ENCODE measurements around the gene PIP4K2C.
"Not testable (repeated sequence)": the region's sequence is repeated elsewhere in the genome, so short reads cannot be mapped to it uniquely, and the experiment has no call there.

PIP4K2C gene

DNA sequence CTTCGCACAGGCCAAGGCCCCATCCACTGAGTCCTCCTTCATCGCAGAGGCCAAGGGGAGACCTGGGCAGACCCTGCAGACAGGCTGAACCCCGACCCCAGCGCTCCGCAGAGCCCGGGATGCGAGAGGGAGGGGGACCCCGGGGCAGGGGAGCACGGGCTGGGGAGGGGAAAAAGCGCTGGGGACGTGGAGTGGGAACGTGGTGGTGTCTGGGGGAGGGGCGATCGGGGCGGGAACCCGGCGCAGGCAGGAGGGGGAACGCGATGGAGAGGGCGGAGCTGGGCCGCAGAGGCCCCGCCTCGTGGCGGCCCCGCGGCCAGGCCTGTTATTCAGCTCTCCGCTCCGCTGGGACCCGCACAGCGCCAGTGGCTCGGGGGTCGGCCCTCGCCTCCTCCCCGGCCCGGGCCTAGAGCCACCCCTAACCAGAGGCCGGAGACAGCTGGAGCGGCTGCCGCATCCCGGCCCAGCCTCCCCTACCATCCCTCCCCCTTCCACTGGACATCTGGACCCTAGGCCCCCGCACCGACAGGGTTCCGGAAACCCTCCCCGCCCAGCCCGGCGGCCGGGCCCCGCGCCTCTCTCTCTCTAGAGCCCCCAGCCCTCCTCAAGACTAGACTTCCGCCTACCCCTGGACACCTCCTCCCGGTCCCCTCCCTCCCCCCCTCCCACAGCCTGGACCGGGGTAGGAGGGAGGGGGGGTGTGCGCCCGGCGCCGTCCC is 20.3 kb downstream of the PIP4K2C start, which contains the start of gene ARHGEF25:
Gene ARHGEF25 (plus strand): TSS at position 328 of the 719 bp plus-strand sequence. CDS start 460 bp downstream, outside the sequence.
- peak; percentile 40 to 48 for DNase-seq

- DNase-seq, result no peak
Measured at GRCh38 chr12:57611827-57612710, 21.1 kb downstream of the PIP4K2C start.

- no peak for DNase-seq
Measured at GRCh38 chr12:57612711-57613426, 21.9 kb downstream of the PIP4K2C start.

DNA sequence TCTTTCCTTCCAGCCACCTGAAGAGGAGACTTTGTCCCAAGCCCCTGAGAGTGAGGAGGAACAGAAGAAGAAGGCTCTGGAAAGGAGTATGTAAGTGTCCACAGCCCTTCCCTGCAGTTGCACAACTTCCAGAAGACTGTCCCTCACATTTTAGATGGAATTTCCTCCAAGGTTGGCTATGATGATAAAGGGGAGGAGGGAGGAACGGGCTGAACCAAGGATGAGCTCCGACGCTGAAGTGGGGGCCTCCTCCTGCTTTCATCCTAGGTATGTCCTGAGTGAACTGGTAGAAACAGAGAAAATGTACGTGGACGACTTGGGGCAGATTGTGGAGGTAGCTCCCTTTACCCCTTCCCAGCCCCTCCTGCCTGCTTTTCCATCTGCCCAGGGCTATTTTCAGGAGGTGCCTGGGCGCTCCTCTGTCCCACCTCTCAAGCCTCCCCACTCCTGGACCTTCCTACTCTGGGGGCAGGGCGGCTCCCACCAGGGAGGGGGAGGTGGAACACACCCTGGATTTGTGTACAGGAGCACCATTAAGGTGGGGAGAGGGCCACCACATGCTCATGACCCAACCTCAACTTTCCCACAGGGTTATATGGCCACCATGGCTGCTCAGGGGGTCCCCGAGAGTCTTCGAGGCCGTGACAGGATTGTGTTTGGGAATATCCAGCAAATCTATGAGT is 22.6 kb downstream of the PIP4K2C start:
- no peak for DNase-seq

- DNase-seq, result peak in 1 of 2 donors; percentile 40
Measured at GRCh38 chr12:57614178-57614947, 23.4 kb downstream of the PIP4K2C start.

DNA sequence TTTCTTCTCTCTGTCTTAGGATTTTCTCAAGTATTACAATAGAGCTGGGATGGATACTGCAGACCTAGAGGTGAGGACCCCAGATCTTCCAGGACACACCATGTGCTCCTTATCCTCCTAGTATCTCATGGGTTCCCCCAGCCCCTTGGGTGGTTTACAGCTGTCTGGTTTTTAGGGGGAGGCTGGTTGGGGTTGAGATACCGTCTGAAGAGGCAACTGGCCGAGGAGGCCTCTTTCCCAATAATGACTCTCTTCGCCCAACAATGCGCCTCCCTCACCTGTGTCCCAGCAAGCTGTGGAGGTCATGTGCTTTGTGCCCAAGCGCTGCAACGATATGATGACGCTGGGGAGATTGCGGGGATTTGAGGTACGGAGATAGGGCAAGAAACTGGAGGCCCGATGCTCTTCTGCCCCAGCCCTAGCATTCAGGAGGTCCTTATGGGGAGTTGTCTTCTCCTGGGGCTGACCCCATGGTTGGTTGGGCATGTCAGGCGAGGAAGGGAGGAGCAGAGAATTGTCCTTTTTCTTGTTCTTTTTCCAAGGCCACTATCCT is 24.0 kb downstream of the PIP4K2C start:
- no peak for DNase-seq

- no peak for DNase-seq
Measured at GRCh38 chr12:57615637-57616036, 24.6 kb downstream of the PIP4K2C start.

- DNase-seq, result no peak
Measured at GRCh38 chr12:57616383-57617101, 25.6 kb downstream of the PIP4K2C start.

DNA sequence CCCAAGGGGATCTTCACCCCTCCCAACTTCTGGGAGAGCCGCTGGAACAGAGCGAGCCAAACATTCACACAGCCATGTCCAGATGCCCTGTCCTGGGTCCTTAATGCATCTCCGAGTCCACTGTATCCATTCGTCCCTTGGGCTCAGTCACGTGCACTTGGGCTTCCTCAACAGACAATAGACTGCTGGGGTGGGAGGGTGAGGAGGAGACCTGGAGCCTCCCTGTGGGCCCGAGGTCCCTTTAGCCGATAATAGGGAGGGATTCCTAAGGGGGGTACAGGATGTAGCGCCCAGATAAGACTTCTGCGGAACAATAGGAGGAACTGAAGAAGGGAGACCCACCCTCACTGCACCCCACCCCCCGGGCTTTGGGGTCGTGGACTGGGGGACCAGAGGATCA is 26.9 kb downstream of the PIP4K2C start:
- no peak for DNase-seq

GRCh38 chr12:57618431-57618830 is 27.4 kb downstream of the PIP4K2C start:
- DNase-seq, result not testable (repeated sequence)

GRCh38 chr12:57618966-57619433 is 28.0 kb downstream of the PIP4K2C start:
- DNase-seq, result no peak

GRCh38 chr12:57619434-57620244 is 28.6 kb downstream of the PIP4K2C start:
- DNase-seq, result peak in 1 of 2 donors; percentile 14

- no peak for DNase-seq
Measured at GRCh38 chr12:57620245-57620935, 29.4 kb downstream of the PIP4K2C start.

DNA sequence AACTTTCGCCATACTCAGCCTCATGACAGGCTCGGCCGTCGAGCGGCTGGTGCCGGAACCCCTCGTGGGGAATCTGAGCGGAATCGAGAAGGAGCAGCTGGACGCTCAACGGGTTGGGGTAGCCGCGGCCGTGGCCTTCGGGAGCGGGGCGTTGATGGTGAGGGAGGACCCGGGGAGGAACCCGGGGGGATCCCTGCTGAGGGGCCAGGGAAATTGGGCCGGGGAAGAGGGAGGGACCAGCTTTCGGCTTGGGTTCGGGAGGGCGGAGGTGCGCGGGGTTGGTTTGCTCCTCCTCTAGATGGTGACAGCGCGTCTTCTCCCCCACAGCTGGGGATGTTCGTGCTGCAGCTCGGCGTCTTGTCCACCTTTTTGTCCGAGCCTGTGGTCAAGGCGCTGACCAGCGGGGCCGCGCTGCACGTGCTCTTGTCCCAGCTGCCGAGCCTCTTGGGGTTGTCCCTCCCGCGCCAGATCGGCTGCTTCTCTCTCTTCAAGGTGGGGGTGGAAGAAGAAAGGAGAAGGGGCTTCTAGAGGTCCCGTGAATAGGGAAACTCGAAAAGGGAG is 30.0 kb downstream of the PIP4K2C start:
- DNase-seq, result peak in 1 of 2 donors; percentile 15

DNA sequence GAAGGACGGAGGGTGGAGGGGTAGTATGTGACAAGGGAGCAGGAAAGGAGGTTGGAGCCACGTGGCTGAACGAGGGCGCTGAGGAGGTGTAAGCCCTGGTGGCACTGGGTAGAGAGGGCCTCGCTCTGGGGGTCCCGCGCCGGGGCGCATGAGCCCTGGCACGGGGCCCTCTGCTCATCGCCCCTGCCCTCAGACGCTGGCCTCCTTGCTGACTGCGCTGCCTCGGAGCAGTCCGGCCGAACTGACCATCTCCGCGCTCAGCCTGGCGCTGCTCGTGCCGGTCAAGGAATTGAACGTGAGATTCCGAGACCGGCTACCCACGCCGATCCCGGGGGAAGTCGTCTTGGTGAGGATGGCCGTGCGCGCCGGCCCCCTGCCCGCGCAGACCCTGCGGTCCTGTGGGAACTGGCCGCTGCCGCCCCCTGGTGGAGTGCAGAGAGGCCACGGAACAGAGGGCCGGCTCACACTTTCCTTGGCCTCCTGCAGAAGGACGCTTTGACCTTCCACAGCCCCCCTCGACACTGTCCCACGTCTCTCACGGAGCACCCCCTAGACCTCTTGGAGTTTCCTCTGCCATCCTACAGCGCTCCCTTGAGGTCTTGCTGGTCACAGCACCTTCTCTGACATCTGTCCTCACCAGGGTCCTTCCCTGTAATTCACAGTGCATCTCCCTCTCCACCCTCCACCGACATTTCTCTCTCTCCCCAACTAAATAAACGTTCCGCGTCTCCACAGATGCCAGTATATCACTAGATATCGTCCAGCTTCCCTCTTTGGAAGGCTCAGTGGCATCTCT is 30.7 kb downstream of the PIP4K2C start:
- DNase-seq, result peak; percentile 56 to 60

DNA sequence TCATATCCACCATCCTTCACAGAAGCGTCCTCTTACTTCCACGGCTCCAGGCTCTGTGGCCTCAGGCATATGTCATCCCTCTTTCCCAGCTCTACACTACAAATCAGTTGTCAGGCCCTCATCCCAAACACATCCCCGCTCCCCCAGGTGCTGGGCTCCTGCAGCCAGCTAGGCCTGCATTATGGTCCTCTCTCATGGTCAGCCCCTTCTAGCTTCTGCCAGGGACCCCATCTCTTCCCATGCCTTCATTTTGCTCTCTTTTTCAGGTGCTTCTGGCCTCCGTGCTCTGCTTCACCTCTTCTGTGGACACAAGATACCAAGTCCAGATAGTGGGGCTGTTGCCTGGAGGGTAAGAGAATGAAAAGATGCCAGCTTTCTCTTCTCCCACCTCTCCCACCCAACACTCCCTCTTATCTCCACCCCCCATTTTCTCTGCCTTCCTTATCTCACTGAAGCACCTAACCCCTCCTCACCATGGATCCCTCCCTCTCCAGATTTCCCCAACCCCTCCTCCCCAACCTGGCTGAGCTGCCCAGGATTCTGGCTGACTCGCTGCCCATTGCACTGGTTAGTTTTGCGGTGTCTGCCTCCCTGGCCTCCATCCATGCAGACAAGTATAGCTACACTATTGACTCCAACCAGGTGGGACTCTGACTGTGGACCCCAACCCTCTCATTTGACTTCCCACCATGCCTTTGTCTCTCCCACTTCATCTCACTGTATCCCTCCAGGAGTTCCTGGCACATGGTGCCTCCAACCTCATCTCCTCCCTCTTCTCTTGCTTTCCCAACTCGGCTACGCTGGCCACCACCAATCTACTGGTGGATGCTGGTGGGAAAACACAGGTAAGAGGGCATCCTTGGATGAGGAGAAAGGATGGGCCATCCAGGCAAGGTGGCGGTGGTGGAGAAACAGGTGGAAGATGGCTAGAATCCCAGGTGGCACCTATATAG is 31.6 kb downstream of the PIP4K2C start:
- no peak for DNase-seq

- DNase-seq, result no peak
Measured at GRCh38 chr12:57623385-57623784, 32.4 kb downstream of the PIP4K2C start.
